IgD-negative memory B cell (primary cell): Measurements from ENCODE around the gene NUTM1. TPM values are rescaled to one million over a fixed set of nuclear protein-coding genes. Genes with fewer than 3 reads are reported as not detected.
"Not testable (repeated sequence)": the region's sequence is repeated elsewhere in the genome, so short reads cannot be mapped to it uniquely, and the experiment has no call there.

Source experiments
- H3K27ac Mint-ChIP-seq, 3 donors: one replicate each; pipeline ENCODE4 v1.8.0; 2020 to 2022; ENCODE audit warnings: mild to moderate bottlenecking in 3 of 3, mixed read lengths in 3 of 3, moderate library complexity in 1 of 3
- H3K27me3 Mint-ChIP-seq: one replicate; pipeline ENCODE4 v1.8.0; 2021; ENCODE audit warnings: mixed read lengths
- H3K36me3 Mint-ChIP-seq: one replicate; pipeline ENCODE4 v1.8.0; 2020; ENCODE audit warnings: mild to moderate bottlenecking, mixed read lengths
- H3K4me1 Mint-ChIP-seq, 3 donors: one replicate each; pipeline ENCODE4 v1.8.0; 2020 to 2022; ENCODE audit warnings: mixed read lengths in 3 of 3, mild to moderate bottlenecking in 1 of 3
- H3K4me3 Mint-ChIP-seq, 4 donors: one replicate each; pipeline ENCODE4 v1.8.0; 2020 to 2022; ENCODE audit warnings: mild to moderate bottlenecking in 4 of 4, mixed read lengths in 4 of 4, moderate library complexity in 3 of 4
- H3K9me3 Mint-ChIP-seq, 3 donors: one replicate each; pipeline ENCODE4 v1.8.0; 2020 to 2021; ENCODE audit warnings: mixed read lengths in 3 of 3, mild to moderate bottlenecking in 1 of 3
- polyA plus RNA-seq: library from polyadenylated mRNA; unstranded; fragments of 300-500 nt; fragmentation: Illumina TruSeq; gene quantifications from one replicate; pipeline ENCODE4 v1.2.3, GENCODE V29; 2021

The NUTM1 gene
- polyA plus RNA-seq, 1 donor from 2014 or later = not detected

DNA sequence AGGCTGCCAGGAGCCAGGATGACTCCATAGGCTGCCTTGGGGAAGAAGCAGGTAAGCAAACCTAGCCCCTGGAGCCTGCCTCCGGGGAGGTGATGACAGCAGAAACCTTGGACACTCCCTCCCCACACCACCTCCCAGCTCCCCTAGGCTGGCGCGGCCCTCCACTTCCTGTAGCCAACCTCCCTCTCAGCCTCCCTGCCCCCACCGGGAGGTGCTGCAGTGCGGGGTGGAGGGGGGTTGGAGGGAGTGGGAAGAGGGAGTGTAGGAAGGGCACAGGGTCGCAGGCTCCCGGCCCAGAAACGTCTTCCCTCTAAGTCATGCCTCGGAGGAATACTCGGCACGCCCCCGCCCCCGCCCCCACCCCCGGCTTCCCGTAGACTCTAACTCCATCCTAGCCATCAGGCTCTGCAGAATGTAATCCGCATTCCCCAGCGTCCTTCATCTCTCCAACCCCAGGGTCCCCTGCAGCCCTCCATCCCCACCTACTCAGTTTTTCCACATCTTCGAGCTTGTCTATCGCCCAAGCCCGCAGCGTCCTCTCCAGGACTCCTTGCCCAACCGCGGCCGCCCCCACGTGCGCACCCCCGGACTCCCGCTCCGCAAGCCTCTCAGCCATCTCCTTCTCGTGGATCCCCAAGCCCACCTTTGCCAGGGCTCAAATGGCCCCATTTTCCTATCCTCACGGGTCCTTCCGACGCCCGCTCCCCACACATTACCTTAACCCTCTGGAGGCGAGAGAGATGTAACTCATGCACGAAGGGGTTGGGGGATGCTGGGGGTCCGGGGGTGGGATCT lies 23.4 kb downstream of the NUTM1 start:
- peak overlapping the region; percentile 92 to 98 (median 96) for H3K4me3 Mint-ChIP-seq
- H3K9me3 Mint-ChIP-seq = peaks cover 0 to 2% (median 0%) of the 10 kb centered on the region in 3 donors
- H3K36me3 Mint-ChIP-seq = peaks cover 1% of the 10 kb centered on the region
- H3K27me3 Mint-ChIP-seq = no peaks in the 10 kb centered on the region
- peak overlapping the region; percentile 23 to 90 (median 87) for H3K27ac Mint-ChIP-seq
- peaks cover 11 to 31% (median 27%) of the 10 kb centered on the region in 3 donors for H3K4me1 Mint-ChIP-seq

DNA sequence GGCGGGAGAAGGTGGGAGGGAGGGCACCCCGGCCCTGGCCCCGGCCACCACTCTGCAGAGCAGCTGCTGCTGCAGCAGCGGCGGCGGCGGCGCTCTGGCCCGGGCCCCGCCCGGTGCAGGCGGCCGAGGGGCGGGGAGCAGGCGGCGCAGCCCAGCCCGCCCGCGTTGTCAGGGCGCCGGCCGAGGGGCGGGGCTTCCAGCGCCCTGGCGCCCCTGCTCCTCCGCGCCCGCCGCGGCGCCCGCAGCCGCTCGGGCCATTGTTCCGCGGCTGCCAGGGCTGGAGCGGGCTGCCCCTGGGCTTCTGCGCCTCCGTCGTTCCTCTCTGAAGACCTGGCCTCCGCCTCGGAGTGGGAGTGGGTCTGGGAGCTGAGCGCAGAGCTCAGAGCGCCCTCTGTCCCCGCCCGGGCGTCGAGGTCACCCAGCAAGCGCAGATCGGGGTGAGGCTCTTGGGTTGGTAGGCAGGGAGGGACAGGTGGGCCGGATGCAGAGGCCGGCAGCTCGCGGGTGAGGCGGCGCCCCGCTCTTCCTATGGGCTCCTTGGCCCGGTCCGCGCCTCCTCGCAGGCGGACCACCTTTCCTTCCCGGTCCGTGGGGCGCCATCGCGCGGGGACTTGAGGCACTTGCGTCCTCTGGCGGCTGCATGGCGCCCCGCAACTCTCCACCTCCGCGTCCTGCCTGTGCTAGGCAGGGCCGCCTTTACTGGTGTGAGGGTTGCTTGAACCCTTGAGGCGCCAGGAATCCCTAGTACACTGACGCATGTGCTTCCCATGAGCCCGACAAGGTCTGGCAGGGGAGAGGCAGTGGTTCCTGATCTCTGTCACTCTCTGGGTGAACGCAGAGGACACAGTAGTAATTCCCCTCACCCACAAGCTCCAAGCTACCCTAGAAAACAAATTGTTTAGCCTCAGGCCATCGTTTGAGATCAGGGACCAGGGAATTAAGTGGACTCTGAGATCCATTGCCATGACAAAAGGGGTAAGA lies 24.3 kb downstream of the NUTM1 start, which contains the start of gene LPCAT4:
LPCAT4 (minus strand) TSS at position 96 of the 981 bp plus-strand sequence. CDS start 96 bp downstream, outside the sequence.
- peak within 1 kb of the TSS; percentile 92 to 98 (median 98) for H3K4me3 Mint-ChIP-seq
- peaks cover 0 to 6% (median 1%) of the 10 kb centered on the region in 3 donors for H3K9me3 Mint-ChIP-seq
- no peaks in the 10 kb centered on the region for H3K27me3 Mint-ChIP-seq
- peaks cover 1% of the 10 kb centered on the region for H3K36me3 Mint-ChIP-seq
- H3K27ac Mint-ChIP-seq = peak within 1 kb of the TSS; percentile 90 to 95 (median 95)
- H3K4me1 Mint-ChIP-seq = peaks cover 11 to 31% (median 27%) of the 10 kb centered on the region in 3 donors

- Mint-ChIP-seq H3K4me3 (peak overlapping the region in 1 of 4 donors; percentile 70), H3K27ac (peak overlapping the region; percentile 32 to 81 (median 68)), H3K9me3 (peaks cover 0 to 6% (median 1%) of the 10 kb centered on the region in 3 donors), H3K4me1 (peaks cover 18 to 23% (median 23%) of the 10 kb centered on the region in 3 donors), H3K36me3 (no peaks in the 10 kb centered on the region), H3K27me3 (no peaks in the 10 kb centered on the region)
These were observed 27.0 kb downstream of the NUTM1 start for GRCh38 chr15:34370129-34370528.

DNA sequence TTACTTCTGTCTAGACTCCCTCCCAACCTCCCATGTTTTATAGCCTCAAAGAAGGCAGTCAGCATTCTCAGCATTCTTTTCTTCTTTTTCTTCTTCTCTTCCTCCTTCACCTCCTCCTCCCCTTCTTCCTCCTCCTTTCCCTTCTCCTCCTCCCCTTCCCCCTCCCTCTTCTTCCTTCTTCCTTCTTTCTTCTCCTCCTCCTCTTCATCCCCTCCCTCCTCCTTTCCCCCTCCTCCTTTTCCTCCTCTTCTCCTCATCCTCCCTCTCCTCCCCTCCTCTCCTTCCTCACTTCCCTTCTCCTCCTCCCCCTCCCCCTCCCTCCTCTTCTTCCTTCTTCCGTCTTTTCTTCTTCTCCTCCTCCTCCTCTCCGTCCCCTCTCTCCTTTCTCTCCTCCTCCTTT lies 27.5 kb downstream of the NUTM1 start:
- Mint-ChIP-seq H3K27me3 (no peaks in the 10 kb centered on the region), H3K4me3 (peak overlapping the region in 1 of 4 donors; percentile 70), H3K9me3 (peaks cover 0 to 6% (median 1%) of the 10 kb centered on the region in 3 donors), H3K27ac (peak overlapping the region in 1 of 3 donors; percentile 68), H3K4me1 (peaks cover 18 to 20% (median 18%) of the 10 kb centered on the region in 3 donors), H3K36me3 (no peaks in the 10 kb centered on the region)

GRCh38 chr15:34373951-34374350 lies 30.8 kb downstream of the NUTM1 start:
- H3K27ac Mint-ChIP-seq = peak overlapping the region in 1 of 3 donors; percentile 58
- peaks cover 0 to 6% (median 1%) of the 10 kb centered on the region in 3 donors for H3K9me3 Mint-ChIP-seq
- H3K4me3 Mint-ChIP-seq = no peak overlapping the region
- H3K36me3 Mint-ChIP-seq = no peaks in the 10 kb centered on the region
- H3K4me1 Mint-ChIP-seq = peaks cover 5 to 15% (median 10%) of the 10 kb centered on the region in 3 donors
- no peaks in the 10 kb centered on the region for H3K27me3 Mint-ChIP-seq

- no peaks in the 10 kb centered on the region for H3K27me3 Mint-ChIP-seq
- H3K4me1 Mint-ChIP-seq = peaks cover 4 to 10% (median 4%) of the 10 kb centered on the region in 3 donors
- H3K27ac Mint-ChIP-seq = no peak overlapping the region
- H3K36me3 Mint-ChIP-seq = no peaks in the 10 kb centered on the region
- no peak overlapping the region for H3K4me3 Mint-ChIP-seq
- peaks cover 0 to 6% (median 1%) of the 10 kb centered on the region in 3 donors for H3K9me3 Mint-ChIP-seq
These were observed 31.7 kb downstream of the NUTM1 start for GRCh38 chr15:34374816-34375215.

GRCh38 chr15:34375541-34375940 lies 32.4 kb downstream of the NUTM1 start:
- H3K27ac Mint-ChIP-seq, H3K36me3 Mint-ChIP-seq, H3K27me3 Mint-ChIP-seq, H3K9me3 Mint-ChIP-seq, H3K4me3 Mint-ChIP-seq, H3K4me1 Mint-ChIP-seq: not testable (repeated sequence)

DNA sequence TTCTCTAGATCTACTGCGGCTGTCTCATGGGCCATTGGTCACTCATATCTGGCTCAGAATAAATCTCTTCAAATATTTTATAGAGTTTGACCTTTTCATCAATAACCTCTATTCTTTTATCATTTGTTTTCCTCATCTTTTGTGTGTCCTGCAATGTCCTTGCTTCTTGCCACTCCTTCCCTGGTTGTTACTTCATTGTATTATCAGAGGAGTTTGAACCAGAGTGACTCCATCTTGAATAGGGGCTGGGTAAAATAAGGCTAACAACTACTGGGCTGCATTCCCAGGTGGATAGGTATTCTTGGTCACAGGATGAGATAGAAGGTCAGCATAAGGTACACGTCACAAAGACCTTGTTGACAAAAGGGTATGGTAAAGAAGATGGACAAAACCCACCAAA lies 33.7 kb downstream of the NUTM1 start:
- Mint-ChIP-seq H3K27me3 (no peaks in the 10 kb centered on the region), H3K27ac (no peak overlapping the region), H3K9me3 (peaks cover 0 to under 1% (median under 1%) of the 10 kb centered on the region in 3 donors), H3K36me3 (no peaks in the 10 kb centered on the region), H3K4me3 (no peak overlapping the region), H3K4me1 (peaks cover 0 to 7% (median 0%) of the 10 kb centered on the region in 3 donors)

DNA sequence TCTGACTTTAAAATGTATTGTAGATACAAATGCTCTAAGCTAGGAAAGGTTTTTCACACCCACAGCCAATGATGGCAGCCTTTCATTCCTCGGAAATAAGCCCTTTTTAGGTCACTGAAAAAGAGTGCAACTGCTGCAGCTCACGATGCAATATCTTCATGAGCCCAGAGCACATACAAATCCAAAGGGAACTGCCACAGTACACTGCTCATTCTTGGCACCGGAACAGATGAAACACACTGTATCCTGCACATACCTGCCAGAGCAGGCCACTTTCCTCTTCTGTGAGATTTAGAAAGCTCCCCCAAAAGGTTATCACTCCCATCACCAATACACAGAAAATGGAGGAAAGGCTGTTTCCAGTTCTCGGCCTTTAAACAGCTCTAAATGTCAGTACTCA lies 37.4 kb downstream of the NUTM1 start:
- not testable (repeated sequence) for H3K27me3 Mint-ChIP-seq, H3K4me1 Mint-ChIP-seq, H3K9me3 Mint-ChIP-seq, H3K36me3 Mint-ChIP-seq, H3K4me3 Mint-ChIP-seq, H3K27ac Mint-ChIP-seq

DNA sequence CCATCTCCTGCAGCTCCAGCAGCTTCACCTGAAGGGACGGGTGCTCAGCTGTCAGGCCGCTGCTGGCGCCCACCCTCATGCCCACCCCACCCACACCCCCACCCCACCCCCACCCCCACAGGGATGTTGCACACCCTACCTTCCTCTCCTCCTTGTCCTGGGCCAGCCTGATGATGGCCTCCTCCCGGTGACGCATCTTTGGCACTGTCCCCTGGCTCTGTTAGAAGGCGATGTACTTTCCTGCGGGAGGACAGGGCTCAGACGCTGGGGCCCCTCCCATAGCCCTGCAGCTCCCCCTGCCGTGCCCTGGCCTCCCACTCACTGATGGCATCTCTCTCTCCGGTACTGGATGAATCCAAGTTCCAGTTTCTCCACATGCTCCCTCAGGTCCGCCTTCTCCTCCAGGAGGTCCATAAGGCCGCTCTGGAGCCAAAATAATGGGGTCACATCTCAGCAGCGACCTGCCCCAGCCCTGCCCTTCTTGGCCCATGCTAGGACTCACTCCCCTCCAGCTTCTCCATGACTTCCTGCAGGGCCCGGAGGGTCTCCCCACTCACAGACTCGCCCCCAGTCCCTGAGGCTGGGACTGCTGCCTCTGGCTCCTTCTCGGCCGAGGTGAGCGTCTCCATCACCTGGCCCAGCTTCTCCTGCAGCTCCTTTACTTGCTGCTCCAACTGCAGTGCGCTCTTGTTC lies 38.9 kb downstream of the NUTM1 start:
- not testable (repeated sequence) for H3K27ac Mint-ChIP-seq, H3K4me1 Mint-ChIP-seq, H3K36me3 Mint-ChIP-seq, H3K9me3 Mint-ChIP-seq, H3K4me3 Mint-ChIP-seq, H3K27me3 Mint-ChIP-seq

- H3K9me3 Mint-ChIP-seq, H3K27ac Mint-ChIP-seq, H3K36me3 Mint-ChIP-seq, H3K4me1 Mint-ChIP-seq, H3K4me3 Mint-ChIP-seq, H3K27me3 Mint-ChIP-seq: not testable (repeated sequence)
These were observed 46.5 kb downstream of the NUTM1 start for GRCh38 chr15:34389594-34390086.

- H3K4me3 Mint-ChIP-seq, H3K27ac Mint-ChIP-seq, H3K36me3 Mint-ChIP-seq, H3K27me3 Mint-ChIP-seq, H3K9me3 Mint-ChIP-seq, H3K4me1 Mint-ChIP-seq: not testable (repeated sequence)
These were observed 49.9 kb downstream of the NUTM1 start for GRCh38 chr15:34392981-34393380.

DNA sequence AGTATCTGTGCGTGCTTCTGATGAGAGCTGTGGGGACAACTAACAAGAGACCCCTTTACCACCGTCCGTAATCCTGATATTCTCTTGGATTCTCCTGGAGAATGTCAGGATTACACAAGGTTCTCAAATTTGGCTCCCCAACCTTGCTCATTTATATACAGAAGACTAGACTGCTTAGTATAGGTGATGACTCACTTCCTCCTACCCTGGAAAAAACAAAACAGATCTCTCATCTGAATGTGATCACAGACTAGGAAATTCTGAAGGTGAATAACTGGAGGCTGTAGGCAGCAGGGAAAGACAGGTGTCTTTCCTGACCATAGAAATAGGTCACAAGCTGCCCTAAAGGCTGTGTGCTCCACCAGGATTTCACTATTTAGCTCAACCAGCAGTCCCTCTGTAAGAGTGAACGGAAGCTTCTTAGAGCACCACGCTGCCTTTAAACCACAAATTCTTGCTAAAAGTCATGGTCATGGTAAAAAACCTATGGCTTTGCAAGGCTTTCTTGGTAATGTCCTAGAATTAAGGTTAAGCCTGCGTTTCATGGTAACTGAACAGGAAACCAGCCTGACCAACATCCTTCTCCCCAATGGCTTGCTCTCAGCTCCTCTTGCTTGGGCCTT lies 54.6 kb downstream of the NUTM1 start:
- H3K4me1 Mint-ChIP-seq, H3K27ac Mint-ChIP-seq, H3K9me3 Mint-ChIP-seq, H3K4me3 Mint-ChIP-seq, H3K36me3 Mint-ChIP-seq, H3K27me3 Mint-ChIP-seq: not testable (repeated sequence)

GRCh38 chr15:34403160-34403598 lies 60.1 kb downstream of the NUTM1 start:
- not testable (repeated sequence) for H3K27ac Mint-ChIP-seq, H3K4me1 Mint-ChIP-seq, H3K9me3 Mint-ChIP-seq, H3K36me3 Mint-ChIP-seq, H3K27me3 Mint-ChIP-seq, H3K4me3 Mint-ChIP-seq
